PC-9 (cell line): ENCODE results near the gene NIP7. TPM values are rescaled to one million over a fixed set of nuclear protein-coding genes. Genes with fewer than 3 reads are reported as not detected.

Experiments
- BruUV-seq: library from RNA; stranded (reverse); fragments of 400-500 nt; replicated peaks from 2 replicates; lab custom pipeline; 2021; lab: Mats Ljungman, UMichigan
- CTCF ChIA-PET: fragments of 300-600 bp; sonication (Branson Sonifier 250); formaldehyde crosslinking; loops from one replicate; lab custom pipeline; 2022; ENCODE audit warnings: antibody characterized with exemption; lab: Charles Lee
- POLR2A ChIA-PET: fragments of 300-600 bp; sonication (Branson Sonifier 250); formaldehyde crosslinking; loops from one replicate; lab custom pipeline; 2022; ENCODE audit warnings: antibody characterized with exemption; ENCODE audit not compliant: unreplicated experiment; lab: Charles Lee
- DNase-seq, 2 experiments: peaks; one replicate each; pipeline versions ENCODE4 v3.0.0 to v3.0.0-alpha.2; 2015 to 2022; ENCODE audit warnings: mixed read lengths in 1 of 2
- H2AFZ ChIP-seq: fragments of 200-600 bp; sonication (generic); 2 replicates; pipeline ENCODE4 v1.8.1; 2017; ENCODE audit warnings: antibody characterized with exemption
- H3F3A ChIP-seq: fragments of 200-600 bp; sonication (generic); 2 replicates; pipeline ENCODE4 v1.8.1; 2017; ENCODE audit warnings: antibody characterized with exemption, mild to moderate bottlenecking, low read depth; ENCODE audit not compliant: insufficient read depth
- H3K27ac ChIP-seq: fragments of 200-600 bp; sonication (generic); 2 replicates; pipeline ENCODE4 v1.6.1; 2016; ENCODE audit warnings: mixed run types
- H3K27me3 ChIP-seq: fragments of 200-600 bp; sonication (generic); 2 replicates; pipeline ENCODE4 v1.6.1; 2016; ENCODE audit warnings: low read depth, mixed run types; ENCODE audit not compliant: insufficient read depth
- H3K36me3 ChIP-seq: fragments of 200-600 bp; sonication (generic); 2 replicates; pipeline ENCODE4 v1.6.1; 2016; ENCODE audit warnings: low read depth, mixed run types
- H3K4me1 ChIP-seq: fragments of 200-600 bp; sonication (generic); replicated peaks from 2 replicates; pipeline ENCODE4 v1.6.1; 2016; ENCODE audit warnings: mixed run types; ENCODE audit not compliant: insufficient read depth
- H3K4me2 ChIP-seq: fragments of 200-600 bp; sonication (generic); 2 replicates; pipeline ENCODE4 v1.6.1; 2017; ENCODE audit warnings: mixed run types
- H3K4me3 ChIP-seq: fragments of 200-600 bp; sonication (generic); 2 replicates; pipeline ENCODE4 v1.6.1; 2016; ENCODE audit warnings: mixed run types
- H3K79me2 ChIP-seq: fragments of 200-600 bp; sonication (generic); 2 replicates; pipeline ENCODE4 v1.6.1; 2017; ENCODE audit warnings: low read depth, mixed run types
- H3K9me2 ChIP-seq: fragments of 200-600 bp; sonication (generic); 2 replicates; pipeline ENCODE4 v1.8.1; 2017; ENCODE audit warnings: mild to moderate bottlenecking; ENCODE audit not compliant: insufficient read depth
- H3K9me3 ChIP-seq: fragments of 200-600 bp; sonication (generic); 2 replicates; pipeline ENCODE4 v1.8.1; 2016; ENCODE audit warnings: low read depth; ENCODE audit not compliant: insufficient read depth
- H4K20me1 ChIP-seq: fragments of 200-600 bp; sonication (generic); 2 replicates; pipeline ENCODE4 v1.8.1; 2017; ENCODE audit not compliant: insufficient read depth
- EZH2 ChIP-seq: fragments of 200-600 bp; sonication (generic); IDR thresholded peaks from 2 replicates; pipeline ENCODE4 v1.8.0; 2017; ENCODE audit warnings: antibody characterized with exemption, low read depth
- intact Hi-C: fragments of 100-400 bp; cut with micrococcal nuclease; formaldehyde crosslinking; loops from one replicate; pipeline ENCODE4 v1.10.0; 2022; ENCODE audit not compliant: unreplicated experiment
- total RNA-seq: library from RNA; stranded (reverse); gene quantifications from 2 replicates; pipeline ENCODE4 v1.2.3, GENCODE V29; 2021
- TF ChIP-seq, protein P1 (sequence below): fragments of 200-600 bp; sonication (generic); conservative IDR thresholded peaks from 2 replicates; pipeline ENCODE4 v1.6.1; 2017; ENCODE audit warnings: mixed run types, antibody characterized with exemption, mild to moderate bottlenecking, moderate library complexity

The NIP7 gene
- total RNA-seq, 1 experiment from 2014 or later = 23.6 TPM

DNA sequence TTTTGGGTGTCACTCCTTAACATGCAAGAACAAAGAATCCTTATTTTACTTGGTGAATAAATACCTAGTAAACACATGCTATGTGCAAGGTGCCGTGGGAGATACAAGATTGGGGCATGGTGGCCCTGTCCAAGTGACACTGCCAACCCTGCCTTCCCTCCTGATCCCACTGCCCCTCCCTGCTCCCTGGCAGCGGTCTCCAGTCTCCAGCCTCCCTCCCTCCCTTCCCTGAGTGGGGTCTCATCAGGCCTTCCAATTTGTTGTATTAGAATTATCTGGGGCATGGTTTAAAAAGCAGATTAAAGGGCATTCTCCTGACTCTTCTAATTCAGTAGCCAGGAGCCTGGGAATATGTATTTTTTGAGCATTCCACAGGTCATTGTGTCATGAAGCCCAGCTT lies 24.5 kb downstream of the NIP7 start:
- CTCF ChIA-PET = no interaction called here
- POLR2A ChIA-PET = no interaction called here

GRCh38 chr16:69365901-69366300 lies 26.3 kb downstream of the NIP7 start:
- H3K9me3 ChIP-seq = no peaks in the 10 kb centered on the region
- no peaks in the 10 kb centered on the region for H3K4me1 ChIP-seq
- no peaks in the 10 kb centered on the region for H3K79me2 ChIP-seq
- peaks cover 15% of the 10 kb centered on the region; the same call in 1 of the 2 replicates for H3F3A ChIP-seq
- H2AFZ ChIP-seq = no peak overlapping the region
- H4K20me1 ChIP-seq = peaks cover 9% of the 10 kb centered on the region; the same call in 1 of the 2 replicates
- no peak overlapping the region for H3K4me3 ChIP-seq
- no peaks in the 10 kb centered on the region for H3K27me3 ChIP-seq
- intact Hi-C loops = no loop called here
- ChIA-PET CTCF (no interaction called here), POLR2A (no interaction called here)
- no peak overlapping the region for H3K4me2 ChIP-seq
- no peaks in the 10 kb centered on the region for H3K9me2 ChIP-seq
- no peak overlapping the region for H3K27ac ChIP-seq
- no peak for DNase-seq
- TF ChIP-seq, protein P1, sequence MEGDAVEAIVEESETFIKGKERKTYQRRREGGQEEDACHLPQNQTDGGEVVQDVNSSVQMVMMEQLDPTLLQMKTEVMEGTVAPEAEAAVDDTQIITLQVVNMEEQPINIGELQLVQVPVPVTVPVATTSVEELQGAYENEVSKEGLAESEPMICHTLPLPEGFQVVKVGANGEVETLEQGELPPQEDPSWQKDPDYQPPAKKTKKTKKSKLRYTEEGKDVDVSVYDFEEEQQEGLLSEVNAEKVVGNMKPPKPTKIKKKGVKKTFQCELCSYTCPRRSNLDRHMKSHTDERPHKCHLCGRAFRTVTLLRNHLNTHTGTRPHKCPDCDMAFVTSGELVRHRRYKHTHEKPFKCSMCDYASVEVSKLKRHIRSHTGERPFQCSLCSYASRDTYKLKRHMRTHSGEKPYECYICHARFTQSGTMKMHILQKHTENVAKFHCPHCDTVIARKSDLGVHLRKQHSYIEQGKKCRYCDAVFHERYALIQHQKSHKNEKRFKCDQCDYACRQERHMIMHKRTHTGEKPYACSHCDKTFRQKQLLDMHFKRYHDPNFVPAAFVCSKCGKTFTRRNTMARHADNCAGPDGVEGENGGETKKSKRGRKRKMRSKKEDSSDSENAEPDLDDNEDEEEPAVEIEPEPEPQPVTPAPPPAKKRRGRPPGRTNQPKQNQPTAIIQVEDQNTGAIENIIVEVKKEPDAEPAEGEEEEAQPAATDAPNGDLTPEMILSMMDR = no peak
- TF ChIP-seq EZH2 = no peak
- peaks cover 21% of the 10 kb centered on the region for H3K36me3 ChIP-seq
- no TSS peak for BruUV-seq

More for the DNA sequence above, 24.5 kb downstream of the NIP7 start:
- Histone ChIP-seq H2AFZ (no peak overlapping the region), H3K27ac (no peak overlapping the region), H3K9me3 (no peaks in the 10 kb centered on the region), H4K20me1 (peaks cover 9% of the 10 kb centered on the region; the same call in 1 of the 2 replicates), H3K27me3 (no peaks in the 10 kb centered on the region), H3K9me2 (no peaks in the 10 kb centered on the region), H3K4me1 (no peaks in the 10 kb centered on the region), H3K4me3 (no peak overlapping the region), H3K4me2 (no peak overlapping the region), H3K36me3 (peaks cover 27% of the 10 kb centered on the region), H3F3A (peaks cover 15% of the 10 kb centered on the region; the same call in 1 of the 2 replicates), H3K79me2 (no peaks in the 10 kb centered on the region)
- TF ChIP-seq EZH2 = no peak
- TF ChIP-seq, protein P1 = no peak
- no peak for DNase-seq
- BruUV-seq = no TSS peak
- intact Hi-C loops = no loop called here

- peaks cover 9% of the 10 kb centered on the region; the same call in 1 of the 2 replicates for H4K20me1 ChIP-seq
- DNase-seq = no peak
- H3K4me2 ChIP-seq = no peak overlapping the region
- intact Hi-C loops = no loop called here
- H3K9me2 ChIP-seq = no peaks in the 10 kb centered on the region
- BruUV-seq = no TSS peak
- no peak overlapping the region for H3K27ac ChIP-seq
- H3K9me3 ChIP-seq = no peaks in the 10 kb centered on the region
- TF ChIP-seq, protein P1 = no peak
- no peak for TF ChIP-seq EZH2
- H3K4me1 ChIP-seq = no peaks in the 10 kb centered on the region
- no peak overlapping the region for H3K4me3 ChIP-seq
- ChIA-PET CTCF (no interaction called here), POLR2A (no interaction called here)
- peaks cover 15% of the 10 kb centered on the region; the same call in 1 of the 2 replicates for H3F3A ChIP-seq
- no peak overlapping the region for H2AFZ ChIP-seq
- peaks cover 21% of the 10 kb centered on the region for H3K36me3 ChIP-seq
- no peaks in the 10 kb centered on the region for H3K27me3 ChIP-seq
- H3K79me2 ChIP-seq = no peaks in the 10 kb centered on the region
Measured at GRCh38 chr16:69366431-69366830, 26.9 kb downstream of the NIP7 start.
